GM19043 (cell line): ENCODE results near the gene PGM1.

ENCODE experiments used
- ATAC-seq: cut with Tn5 transposase; IDR thresholded peaks from one replicate; pipeline ENCODE4 v1.9.1; 2021; ENCODE audit warnings: low read depth; ENCODE audit not compliant: unreplicated experiment

Gene PGM1

GRCh38 chr1:63600248-63600647, 7.0 kb downstream of the PGM1 start:
- ATAC-seq, result no peak

GRCh38 chr1:63601061-63601460, 7.8 kb downstream of the PGM1 start:
- ATAC-seq, result no peak

GRCh38 chr1:63601463-63601862, 8.3 kb downstream of the PGM1 start:
- ATAC-seq, result no peak

- no peak for ATAC-seq
Measured at GRCh38 chr1:63601912-63602311, 8.7 kb downstream of the PGM1 start.

GRCh38 chr1:63602629-63603028, 9.4 kb downstream of the PGM1 start:
- no peak for ATAC-seq

- no peak for ATAC-seq
Measured at GRCh38 chr1:63603810-63604209, 10.6 kb downstream of the PGM1 start.

GRCh38 chr1:63607322-63607721, 14.1 kb downstream of the PGM1 start:
- ATAC-seq, result no peak

- ATAC-seq, result no peak
Measured at GRCh38 chr1:63611231-63611630, 18.0 kb downstream of the PGM1 start.

- no peak for ATAC-seq
Measured at GRCh38 chr1:63612564-63612963, 19.4 kb downstream of the PGM1 start.

- no peak for ATAC-seq
Measured at GRCh38 chr1:63612971-63613370, 19.8 kb downstream of the PGM1 start.

- peak; percentile 56 for ATAC-seq
Measured at GRCh38 chr1:63615768-63616420, 22.7 kb downstream of the PGM1 start.

GRCh38 chr1:63617450-63617849, 24.2 kb downstream of the PGM1 start:
- no peak for ATAC-seq

GRCh38 chr1:63618011-63618410, 24.8 kb downstream of the PGM1 start:
- ATAC-seq, result no peak

- no peak for ATAC-seq
Measured at GRCh38 chr1:63619558-63619957, 26.3 kb downstream of the PGM1 start.

GRCh38 chr1:63620671-63621070, 27.5 kb downstream of the PGM1 start:
- ATAC-seq, result no peak

GRCh38 chr1:63621075-63621474, 27.9 kb downstream of the PGM1 start:
- ATAC-seq, result no peak

GRCh38 chr1:63621698-63622097, 28.5 kb downstream of the PGM1 start:
- no peak for ATAC-seq

- ATAC-seq, result no peak
Measured at GRCh38 chr1:63622849-63623566, 29.8 kb downstream of the PGM1 start.

GRCh38 chr1:63623952-63624351, 30.7 kb downstream of the PGM1 start:
- no peak for ATAC-seq

- no peak for ATAC-seq
Measured at GRCh38 chr1:63624911-63625310, 31.7 kb downstream of the PGM1 start.

GRCh38 chr1:63626222-63626621, 33.0 kb downstream of the PGM1 start:
- ATAC-seq, result no peak

GRCh38 chr1:63628607-63629006, 35.4 kb downstream of the PGM1 start:
- ATAC-seq, result no peak
